Cerebellar nuclear complex (tissue), 1 donor: Measurements from ENCODE around the gene HPCAL1.
"Not testable (repeated sequence)": the region's sequence is repeated elsewhere in the genome, so short reads cannot be mapped to it uniquely, and the experiment has no call there.

Experiments
- DNase-seq, 2 experiments: peaks; one replicate each; lab custom pipeline; 2025; lab: John Stamatoyannopoulos, UW

HPCAL1 gene

GRCh38 chr2:10302479-10303180 is at the start of gene HPCAL1:
TSS of gene HPCAL1 (plus strand) at chr2:10302904. CDS start at chr2:10419758, 116,854 bp downstream.
- no peak for DNase-seq

DNA sequence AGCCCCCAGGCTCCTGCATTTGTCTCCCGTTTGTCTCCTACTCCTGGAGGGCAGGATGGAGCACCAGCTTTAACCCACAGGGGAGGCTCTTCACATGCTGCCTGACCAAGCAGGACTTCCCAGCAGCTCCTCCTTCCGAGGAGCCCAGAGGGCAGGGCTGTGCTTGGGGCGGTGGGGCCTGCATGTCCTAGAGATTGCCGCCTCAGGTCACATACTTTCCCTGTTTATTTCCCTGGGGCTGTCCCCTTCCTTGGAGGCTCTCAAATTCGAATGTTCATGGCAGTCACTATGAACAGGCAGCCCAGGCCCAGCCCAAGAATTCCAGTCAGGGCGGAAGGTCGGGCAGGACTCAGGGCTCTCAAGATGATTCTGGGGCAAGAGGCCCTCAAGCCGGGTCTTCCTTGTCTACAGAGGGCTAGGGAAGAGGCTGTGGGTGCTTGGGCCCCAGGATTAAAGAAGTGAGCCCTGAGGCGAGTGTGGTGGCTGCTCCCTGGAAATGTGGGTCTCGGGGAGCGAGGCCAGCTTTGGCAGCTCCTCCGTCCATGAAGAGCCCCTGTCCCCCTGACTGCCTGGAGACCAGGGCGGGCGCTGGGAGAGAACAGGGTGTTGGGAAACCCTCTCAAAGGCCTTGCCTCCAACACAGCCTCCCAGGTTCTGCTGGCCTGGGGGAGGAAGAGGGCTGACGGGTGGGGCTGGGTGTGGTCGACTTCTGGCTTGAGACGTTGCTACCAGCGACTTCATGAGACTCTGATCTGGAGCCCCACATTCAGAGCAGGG is 48.9 kb upstream of the HPCAL1 start:
- no peak for DNase-seq

GRCh38 chr2:10254373-10255188 is 48.1 kb upstream of the HPCAL1 start:
- no peak for DNase-seq

DNA sequence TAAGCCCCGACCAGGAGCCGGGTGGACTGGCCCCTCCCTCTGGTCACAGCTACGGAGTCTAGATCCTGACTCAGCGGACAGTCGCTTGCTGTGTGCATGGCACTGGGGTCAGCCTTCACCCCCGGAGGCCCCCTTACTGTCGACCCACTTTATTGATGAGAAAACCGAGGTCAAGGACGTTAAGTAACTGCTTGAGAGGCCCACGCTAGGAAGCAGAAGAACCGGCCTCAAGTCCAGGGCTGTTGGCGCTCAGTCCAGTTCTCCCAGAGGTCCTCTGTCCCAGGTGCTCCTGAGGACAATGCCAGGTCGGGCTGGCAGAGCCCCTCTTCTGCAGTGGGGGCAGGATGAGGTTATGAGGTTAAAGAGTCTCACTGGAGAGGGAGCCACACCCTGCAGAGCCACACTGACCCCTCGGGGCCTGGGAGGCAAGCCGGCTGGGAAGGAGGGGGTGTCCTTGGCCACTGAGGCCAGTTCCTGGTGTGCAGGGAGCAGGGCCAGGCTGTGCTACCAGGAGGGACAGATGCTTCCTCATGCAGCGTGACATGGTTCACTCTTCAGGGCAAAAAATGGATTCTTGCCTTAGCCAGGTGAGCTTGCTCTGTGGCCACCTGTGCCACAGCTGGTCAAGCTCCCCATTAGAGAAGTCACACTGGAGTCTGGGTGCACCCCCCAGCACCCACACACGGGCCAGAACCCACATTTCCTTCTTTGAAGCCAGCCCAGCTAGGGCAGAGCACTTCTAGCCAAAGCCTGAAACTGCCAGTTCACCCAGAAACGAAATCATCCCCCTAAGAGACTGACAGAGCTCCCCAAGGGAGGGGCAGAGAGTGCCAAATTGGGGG is 47.3 kb upstream of the HPCAL1 start:
- DNase-seq = no peak

DNA sequence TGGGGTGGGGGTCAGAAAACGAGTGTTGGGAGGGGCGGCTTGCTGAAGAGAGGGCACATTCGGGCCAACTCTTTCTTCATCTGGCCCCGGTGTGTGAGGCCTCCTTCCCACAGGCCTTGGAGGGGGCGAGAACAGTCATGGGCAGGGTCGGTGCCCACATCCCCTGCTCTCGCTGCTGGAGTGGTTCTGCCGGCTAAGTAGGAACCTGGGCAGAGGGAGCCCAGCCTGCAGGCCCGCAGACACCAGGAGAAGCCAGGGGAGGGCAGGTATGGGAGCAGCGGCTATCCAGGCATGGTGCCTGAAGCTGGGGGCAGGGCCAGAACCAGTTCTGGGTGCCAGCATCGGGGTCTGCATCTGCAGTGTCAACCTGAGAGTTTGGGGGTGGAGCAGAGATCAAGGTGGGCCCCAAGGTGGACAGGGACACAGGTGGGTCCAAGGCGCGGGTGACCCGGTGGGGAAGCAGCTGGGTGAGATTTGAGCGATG is 46.6 kb upstream of the HPCAL1 start:
- no peak for DNase-seq

DNA sequence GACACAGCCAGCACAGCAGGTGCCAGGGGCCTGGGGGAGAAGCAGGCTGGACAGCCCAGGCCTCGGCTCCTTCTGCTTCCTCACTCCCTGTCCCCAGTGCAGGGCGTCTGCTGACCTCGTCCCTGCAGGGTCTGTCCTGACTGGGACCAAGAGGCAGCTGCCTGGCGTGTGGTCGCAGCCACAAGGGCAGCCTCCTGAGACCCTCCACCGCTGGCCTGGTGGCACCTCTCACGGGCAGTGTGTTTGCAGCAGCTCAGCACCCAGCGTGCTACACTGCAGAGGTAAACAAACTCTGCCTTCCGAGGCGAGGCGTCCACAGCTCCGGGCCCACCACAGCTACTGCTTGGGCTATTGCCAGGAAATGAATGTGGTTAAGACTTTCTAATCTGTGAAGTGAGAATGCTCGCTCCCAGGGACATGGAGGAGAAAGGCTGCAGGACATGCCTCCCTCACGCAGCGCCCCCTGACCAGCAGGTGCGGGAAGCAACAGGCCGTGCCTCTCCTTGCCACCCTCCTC is 46.1 kb upstream of the HPCAL1 start:
- no peak for DNase-seq

GRCh38 chr2:10257036-10257435 is 45.7 kb upstream of the HPCAL1 start:
- DNase-seq = no peak

- DNase-seq = no peak
These were observed 45.1 kb upstream of the HPCAL1 start for GRCh38 chr2:10257500-10258147.

DNA sequence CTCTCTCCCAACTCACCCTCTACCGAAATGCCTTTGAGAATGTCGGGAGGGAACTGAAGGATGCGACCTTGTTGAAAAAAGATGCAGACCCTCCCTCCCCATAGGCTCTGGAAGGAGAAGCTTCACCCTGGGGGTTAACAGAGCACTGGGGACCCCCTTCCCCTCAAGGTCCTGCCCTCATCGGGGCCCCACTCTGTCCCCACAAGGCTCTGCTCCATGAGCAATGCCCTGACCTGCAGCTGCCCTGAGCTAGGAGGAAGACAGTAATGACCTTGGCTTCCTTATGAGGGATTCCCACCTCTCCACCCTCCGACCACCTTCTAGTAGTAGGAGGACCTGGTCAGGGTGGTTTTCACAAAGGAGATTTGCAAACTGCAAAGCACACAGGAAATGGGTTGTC is 44.4 kb upstream of the HPCAL1 start:
- DNase-seq = no peak

DNA sequence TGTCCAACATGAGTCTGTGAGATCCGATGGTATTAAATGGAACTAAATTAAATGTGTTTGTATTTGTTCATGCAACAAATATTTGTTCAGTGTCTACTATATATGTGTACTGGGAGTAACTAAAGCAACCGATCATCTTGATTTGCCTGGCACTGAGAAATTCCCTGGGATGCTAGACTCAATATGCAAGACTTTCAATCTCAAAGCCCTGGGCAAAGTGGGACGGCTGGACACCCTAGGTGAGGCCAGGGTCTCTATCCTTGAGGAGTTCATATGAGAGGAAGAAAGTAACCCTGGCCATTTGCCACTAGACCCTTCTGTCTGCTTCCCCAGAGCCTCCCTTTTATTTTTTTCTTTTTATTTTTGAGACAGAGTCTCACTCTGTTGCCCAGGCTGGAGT is 44.0 kb upstream of the HPCAL1 start:
- no peak for DNase-seq

DNA sequence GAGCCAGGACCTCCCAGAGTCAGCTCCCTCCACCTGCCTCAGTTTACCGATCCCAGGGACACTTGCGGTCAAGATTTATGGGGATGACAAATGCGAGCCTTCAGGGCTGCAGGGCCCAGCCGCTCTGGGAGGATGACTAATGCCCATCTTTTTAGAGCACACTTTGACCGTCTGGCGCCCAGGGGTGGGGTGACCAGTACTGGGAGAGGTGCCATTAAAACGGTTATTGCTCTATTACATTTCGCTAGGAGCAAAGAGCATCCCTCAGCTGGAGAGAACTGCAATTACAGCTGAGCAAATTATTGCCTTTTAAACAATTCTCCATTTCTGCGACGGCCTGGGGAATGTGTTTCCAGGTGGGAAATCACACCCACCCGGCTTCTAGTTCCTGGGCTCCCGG is 42.6 kb upstream of the HPCAL1 start:
- DNase-seq = no peak

DNA sequence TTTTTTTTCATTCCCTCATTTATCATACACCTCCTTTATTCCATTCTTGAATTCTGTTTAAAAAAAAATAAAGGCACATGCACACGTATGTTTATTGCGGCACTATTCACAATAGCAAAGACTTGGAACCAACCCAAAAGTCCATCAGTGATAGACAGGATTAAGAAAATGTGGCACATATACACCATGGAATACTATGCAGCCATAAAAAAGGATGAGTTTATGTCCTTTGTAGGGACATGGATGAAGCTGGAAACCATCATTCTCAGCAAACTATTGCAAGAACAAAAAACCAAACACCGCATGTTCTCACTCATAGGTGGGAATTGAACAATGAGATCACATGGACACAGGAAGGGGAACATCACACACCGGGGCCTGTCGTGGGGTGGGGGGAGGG is 39.2 kb upstream of the HPCAL1 start:
- DNase-seq = not testable (repeated sequence)

DNA sequence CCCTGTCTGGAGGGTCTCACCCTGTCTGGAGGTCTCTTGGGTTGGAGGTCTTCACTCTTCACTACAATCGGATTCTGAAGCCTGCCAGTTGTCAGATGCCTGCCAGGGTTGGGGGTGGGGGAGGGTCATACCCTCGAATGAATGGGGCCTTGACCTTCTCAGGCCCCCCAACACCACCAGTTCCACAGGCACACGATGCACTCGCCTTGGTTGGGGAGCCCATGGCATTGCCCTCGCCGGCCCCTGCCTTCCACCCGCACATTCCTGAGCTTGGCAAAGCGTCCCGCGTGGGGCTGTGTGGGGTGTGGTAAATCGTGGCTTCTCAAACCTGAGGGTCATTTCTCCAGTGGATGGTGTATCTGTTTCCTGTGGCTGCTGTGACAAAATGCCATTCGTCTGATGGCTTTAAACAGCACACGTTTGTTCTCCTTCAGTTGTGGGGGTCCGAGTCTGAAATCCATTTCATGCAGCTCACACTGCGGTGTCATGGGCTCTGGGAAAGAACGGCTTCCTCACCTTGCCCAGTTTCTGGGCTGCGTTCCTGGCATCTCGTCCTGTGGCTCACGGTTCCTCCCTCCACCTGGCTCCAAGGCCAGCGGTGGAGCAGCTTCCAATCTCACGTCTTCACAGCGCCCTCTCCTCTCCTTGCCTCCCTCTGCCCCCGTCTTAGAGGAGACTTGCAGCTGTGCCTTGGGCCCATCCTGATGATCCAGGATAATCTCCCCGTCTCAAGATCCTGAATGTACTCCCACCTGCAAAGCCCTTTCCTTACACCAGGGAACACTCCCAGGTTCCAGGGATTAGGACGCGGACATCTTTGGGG is 38.0 kb upstream of the HPCAL1 start:
- DNase-seq = no peak

DNA sequence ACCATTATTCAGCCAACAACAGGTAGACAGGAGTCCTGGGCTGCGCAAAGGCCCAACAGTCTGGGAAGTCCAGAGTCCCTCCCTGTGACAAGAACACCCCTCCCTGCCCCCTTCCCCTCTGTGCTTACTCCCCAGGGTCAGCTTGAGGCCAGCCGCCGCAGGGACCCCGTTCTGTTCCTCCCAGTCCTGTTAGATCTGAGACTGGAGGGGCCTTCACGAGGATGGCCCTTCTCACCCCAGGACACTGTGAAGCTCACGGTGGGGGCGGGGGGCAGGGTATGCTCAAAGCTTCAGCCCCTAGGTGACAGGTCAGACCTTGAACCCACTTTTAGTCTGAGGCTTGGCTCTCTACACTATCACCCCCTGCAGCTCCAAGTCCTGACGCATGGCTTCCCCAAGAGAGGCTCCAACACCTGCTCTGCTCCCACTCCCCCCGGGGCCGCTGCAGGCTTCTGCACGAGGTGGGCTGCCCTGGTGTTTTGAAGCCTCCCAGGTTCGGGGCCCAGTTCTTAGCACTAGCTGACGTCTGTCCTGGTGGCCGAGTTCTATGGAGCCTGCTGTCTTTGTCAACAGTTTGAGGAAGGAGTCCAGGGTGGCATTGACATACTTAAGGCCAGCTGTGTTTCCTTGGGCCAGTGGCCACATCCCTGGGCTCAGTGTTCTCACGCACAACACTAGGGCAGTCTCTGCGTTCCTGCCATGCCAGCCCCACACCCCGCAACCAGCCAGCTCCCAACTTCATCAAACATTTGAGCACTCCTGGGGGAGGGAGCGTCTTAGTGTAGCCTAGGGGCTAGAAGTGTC is 37.2 kb upstream of the HPCAL1 start:
- no peak for DNase-seq

DNA sequence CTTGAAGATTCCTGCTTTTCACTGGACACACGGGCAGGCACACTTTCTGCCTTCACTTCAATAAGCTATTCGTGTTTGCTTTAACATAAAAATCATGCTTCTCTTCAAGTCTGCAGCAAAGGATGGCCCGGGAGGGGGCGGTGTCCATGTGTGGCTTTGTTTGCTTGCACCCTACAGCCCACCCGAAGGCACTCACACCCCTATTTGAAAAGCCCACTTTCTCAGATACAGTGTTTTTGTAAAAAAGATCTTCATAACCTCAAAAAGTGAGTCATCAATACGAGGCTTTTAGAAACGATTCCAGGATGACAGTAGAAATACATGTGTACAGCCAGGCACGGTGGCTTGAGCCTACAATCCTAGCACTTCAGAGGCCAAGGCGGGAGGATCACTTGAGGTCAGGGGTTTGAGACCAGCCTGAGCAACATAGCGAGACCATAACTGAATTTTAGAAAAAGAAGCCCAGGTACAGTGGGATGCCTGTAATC is 36.5 kb upstream of the HPCAL1 start:
- DNase-seq = no peak

- no peak for DNase-seq
These were observed 35.7 kb upstream of the HPCAL1 start for GRCh38 chr2:10267036-10267435.

DNA sequence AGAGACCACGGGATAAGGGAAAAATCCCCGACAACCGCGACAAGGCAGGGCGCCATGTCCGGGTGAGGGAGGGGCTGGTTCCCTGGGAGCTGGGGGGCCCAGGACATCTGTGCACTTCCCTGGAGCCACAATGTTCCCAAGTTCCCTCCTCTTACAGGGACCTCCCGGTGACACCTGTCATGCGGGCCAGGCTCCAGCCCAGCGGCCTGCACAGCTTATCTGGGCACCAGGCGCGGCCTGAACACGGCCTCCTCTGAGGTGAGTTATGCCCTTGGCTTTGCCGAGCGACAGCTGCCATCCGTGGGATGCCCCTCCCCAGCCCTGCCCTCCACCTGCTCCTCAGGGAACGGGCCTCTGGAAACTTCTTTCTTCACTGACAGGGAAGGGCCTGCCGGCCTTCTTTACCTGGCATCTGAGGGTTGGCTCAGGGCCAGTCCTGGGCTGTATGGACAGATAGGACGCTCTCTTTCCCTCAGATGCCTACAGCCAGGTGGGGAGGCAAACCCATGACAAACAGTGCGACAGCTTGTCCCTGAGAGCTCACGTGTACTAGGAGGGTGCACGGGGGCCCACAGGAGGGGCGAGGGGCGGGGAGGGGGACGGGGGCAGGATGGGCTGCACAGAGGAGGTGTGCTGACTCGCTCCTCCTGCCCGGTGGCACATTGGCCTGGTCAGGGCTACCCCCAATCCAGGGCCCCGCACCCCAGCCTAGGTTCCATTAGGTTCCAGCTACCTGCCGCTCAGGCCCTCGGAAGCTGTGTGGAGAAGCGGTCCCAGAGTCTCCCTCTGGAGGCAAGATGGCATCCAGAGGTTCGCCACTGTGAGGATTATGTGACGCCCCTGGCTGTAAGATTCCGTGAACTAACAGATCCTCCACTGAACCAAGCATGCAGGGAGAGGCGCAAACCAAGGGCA is 34.9 kb upstream of the HPCAL1 start:
- no peak for DNase-seq

GRCh38 chr2:10269291-10269690 is 33.4 kb upstream of the HPCAL1 start:
- no peak for DNase-seq
